ENCODE data around the gene DCPS.

DNA sequence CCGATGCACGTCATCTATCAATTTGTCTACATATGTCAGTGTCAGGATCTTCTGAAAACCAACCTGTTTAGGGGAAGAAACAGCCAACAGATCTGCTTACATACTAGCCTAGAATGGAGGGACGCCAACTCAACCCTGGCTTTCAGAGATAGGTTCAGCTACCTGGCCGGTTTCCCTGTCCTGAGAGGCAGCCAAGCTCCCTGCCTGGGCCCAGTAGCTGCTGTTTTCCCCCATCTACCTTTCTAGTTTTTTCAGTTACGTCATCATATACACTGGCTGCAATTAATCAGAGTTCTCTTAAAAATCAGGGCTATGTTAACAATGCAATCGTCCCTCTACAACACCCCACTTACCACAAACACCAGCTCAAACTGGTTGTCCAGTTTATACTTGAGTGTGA is 36.2 kb upstream of the DCPS start:
- no peak for TF ChIP-seq RAD21 (IDR thresholded peaks at IDR 0.05; ENCODE audit: low read depth)
- no peak for TF ChIP-seq TEAD4 (IDR thresholded peaks at IDR 0.05)
- TF ChIP-seq REST (IDR thresholded peaks at IDR 0.05; ENCODE audit: low read depth), result no peak
- TF ChIP-seq EP300 (IDR thresholded peaks at IDR 0.05; ENCODE audit: borderline replicate concordance), result no peak
- TF ChIP-seq ZBTB7A (IDR thresholded peaks at IDR 0.05; ENCODE audit: low read depth), result no peak
- no peak for TF ChIP-seq EGR1 (IDR thresholded peaks at IDR 0.05)
- TF ChIP-seq YY1 (IDR thresholded peaks at IDR 0.05; ENCODE audit: low read depth), result no peak
- TF ChIP-seq, protein P1, sequence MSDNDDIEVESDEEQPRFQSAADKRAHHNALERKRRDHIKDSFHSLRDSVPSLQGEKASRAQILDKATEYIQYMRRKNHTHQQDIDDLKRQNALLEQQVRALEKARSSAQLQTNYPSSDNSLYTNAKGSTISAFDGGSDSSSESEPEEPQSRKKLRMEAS (IDR thresholded peaks at IDR 0.05), result no peak

All from Ishikawa (cell line).